H1 (cell line): ENCODE measurements around the gene AIDA. TPM values are rescaled to one million over a fixed set of nuclear protein-coding genes. Genes with fewer than 3 reads are reported as not detected.

ENCODE experiments used
- CTCF ChIA-PET: fragments of 300-600 bp; sonication (Branson Sonifier 250); formaldehyde crosslinking; loops from one replicate; lab custom pipeline; 2021; ENCODE audit not compliant: partially characterized antibody; lab: Charles Lee
- POLR2A ChIA-PET: fragments of 300-600 bp; sonication (Branson Sonifier 250); formaldehyde crosslinking; loops from one replicate; lab custom pipeline; 2021; ENCODE audit warnings: inconsistent platforms; ENCODE audit not compliant: partially characterized antibody; lab: Charles Lee
- DNase-seq, 2 experiments: peaks; one replicate each; pipeline versions ENCODE4 v3.0.0 to v3.0.0-alpha.2; 2010 to 2022; ENCODE audit warnings: low spot score in 2 of 2, low read depth in 1 of 2, mixed read lengths in 1 of 2
- FAIRE-seq: peaks from 2 replicates; lab custom pipeline; 2011; peaks lifted over from hg19 to GRCh38; lab: Jason Lieb, UNC
- H2AFZ ChIP-seq: 2 replicates; pipeline ENCODE4 v1.8.1; 2012; ENCODE audit warnings: low read length, inconsistent platforms
- H2AK5ac ChIP-seq: 2 replicates; pipeline ENCODE4 v1.6.1; 2013; ENCODE audit warnings: low read depth, low read length
- H2BK120ac ChIP-seq: replicated peaks from 2 replicates; pipeline ENCODE3; 2013; ENCODE audit warnings: low read depth, low read length, inconsistent platforms
- H2BK12ac ChIP-seq: 2 replicates; pipeline ENCODE4 v1.6.1; 2013; ENCODE audit warnings: low read depth, low read length
- H2BK15ac ChIP-seq: 2 replicates; pipeline ENCODE4 v1.6.1; 2013; ENCODE audit warnings: low read length
- H2BK20ac ChIP-seq: 2 replicates; pipeline ENCODE4 v1.6.1; 2013; ENCODE audit warnings: low read length
- H2BK5ac ChIP-seq: 2 replicates; pipeline ENCODE4 v1.6.1; 2013; ENCODE audit warnings: low read depth, low read length
- H3K14ac ChIP-seq: 2 replicates; pipeline ENCODE4 v1.6.1; 2013; ENCODE audit warnings: inconsistent platforms; ENCODE audit not compliant: insufficient read length
- H3K18ac ChIP-seq: 2 replicates; pipeline ENCODE4 v1.6.1; 2013; ENCODE audit warnings: low read length; ENCODE audit errors: extremely low read depth
- H3K23ac ChIP-seq: 2 replicates; pipeline ENCODE4 v1.6.1; 2013; ENCODE audit warnings: inconsistent platforms; ENCODE audit not compliant: insufficient read length
- H3K23me2 ChIP-seq: 2 replicates; pipeline ENCODE4 v1.6.1; 2013; ENCODE audit warnings: low read depth, low read length
- H3K27ac ChIP-seq: 2 replicates; pipeline ENCODE4 v1.6.1; 2011; ENCODE audit warnings: low read depth, low read length, inconsistent platforms
- H3K27me3 ChIP-seq, 4 experiments: replicated peaks in 1 of 4; 1 replicate in 1 of 4; 2 replicates in 3 of 4; pipeline versions ENCODE4 v1.6.1 to v1.8.1; 2011 to 2013; ENCODE audit warnings: low read length in 3 of 4, mild to moderate bottlenecking in 3 of 4, inconsistent platforms in 2 of 4, mixed read lengths in 2 of 4, moderate library complexity in 1 of 4; ENCODE audit not compliant: control insufficient read depth in 3 of 4, insufficient read depth in 3 of 4; ENCODE audit errors: extremely low read depth in 1 of 4
- H3K36me3 ChIP-seq, 4 experiments: 2 replicates each; pipeline versions ENCODE4 v1.6.1 to v1.8.1; 2011 to 2013; ENCODE audit warnings: mild to moderate bottlenecking in 4 of 4, low read length in 3 of 4, moderate library complexity in 2 of 4, control low read depth in 1 of 4, inconsistent platforms in 1 of 4; ENCODE audit not compliant: insufficient read depth in 4 of 4, control insufficient read depth in 2 of 4
- H3K4ac ChIP-seq: replicated peaks from 2 replicates; pipeline ENCODE3; 2013; ENCODE audit warnings: low read length, low read depth, mixed read lengths, inconsistent platforms; ENCODE audit not compliant: insufficient read length
- H3K4me1 ChIP-seq, 4 experiments: replicated peaks in 1 of 4; 1 replicate in 1 of 4; 2 replicates in 3 of 4; pipeline versions ENCODE4 v1.6.1 to v1.8.1; 2011 to 2013; ENCODE audit warnings: low read length in 3 of 4, inconsistent platforms in 2 of 4, mixed read lengths in 1 of 4; ENCODE audit not compliant: insufficient read depth in 4 of 4, control insufficient read depth in 3 of 4
- H3K4me2 ChIP-seq, 2 experiments: 2 replicates each; pipeline versions ENCODE4 v1.6.1 to v1.8.1; 2011 to 2013; ENCODE audit warnings: low read depth in 2 of 2, low read length in 2 of 2, control low read depth in 1 of 2, inconsistent platforms in 1 of 2, mild to moderate bottlenecking in 1 of 2; ENCODE audit not compliant: insufficient read depth in 1 of 2
- H3K4me3 ChIP-seq, 4 experiments: fragments of 200-600, 300-600 bp in 1 of 4; sonication (generic), shearing (Covaris generic), sonication (Bioruptor Twin) in 1 of 4; 2 replicates each; pipeline versions ENCODE4 v1.5.1 to v1.8.1; 2011 to 2016; ENCODE audit warnings: low read length in 4 of 4, low read depth in 3 of 4, control low read depth in 2 of 4, inconsistent platforms in 2 of 4, mild to moderate bottlenecking in 2 of 4, mixed read lengths in 1 of 4, moderate library complexity in 1 of 4; ENCODE audit not compliant: insufficient read depth in 2 of 4; ENCODE audit errors: extremely low read depth in 1 of 4
- H3K56ac ChIP-seq: replicated peaks from 2 replicates; pipeline ENCODE3; 2013; ENCODE audit warnings: low read depth, mild to moderate bottlenecking, mixed read lengths, low read length, inconsistent platforms; ENCODE audit not compliant: insufficient read length
- H3K79me1 ChIP-seq: 2 replicates; pipeline ENCODE4 v1.6.1; 2013; ENCODE audit warnings: low read depth, low read length, control low read depth
- H3K79me2 ChIP-seq, 2 experiments: 2 replicates each; pipeline versions ENCODE4 v1.6.1 to v1.8.1; 2012 to 2013; ENCODE audit warnings: low read length in 2 of 2, mild to moderate bottlenecking in 2 of 2, inconsistent platforms in 1 of 2; ENCODE audit not compliant: insufficient read depth in 2 of 2, control insufficient read depth in 1 of 2
- H3K9ac ChIP-seq, 4 experiments: replicated peaks in 1 of 4; 1 replicate in 1 of 4; 2 replicates in 3 of 4; pipeline versions ENCODE4 v1.6.1 to v1.8.1; 2011 to 2013; ENCODE audit warnings: low read depth in 3 of 4, low read length in 3 of 4, control low read depth in 2 of 4, mild to moderate bottlenecking in 2 of 4, moderate library complexity in 2 of 4, inconsistent platforms in 1 of 4; ENCODE audit errors: extremely low read depth in 1 of 4
- H3K9me3 ChIP-seq, 2 experiments: 2 replicates each; pipeline versions ENCODE4 v1.6.1 to v1.8.1; 2012 to 2013; ENCODE audit warnings: mild to moderate bottlenecking in 2 of 2, moderate library complexity in 2 of 2, control low read depth in 1 of 2, inconsistent platforms in 1 of 2, low read depth in 1 of 2, low read length in 1 of 2, mixed read lengths in 1 of 2; ENCODE audit not compliant: insufficient read depth in 2 of 2
- H4K20me1 ChIP-seq, 2 experiments: replicated peaks in 1 of 2; 2 replicates each; pipeline versions ENCODE3 to v1.8.1; 2011 to 2013; ENCODE audit warnings: inconsistent platforms in 2 of 2, low read length in 2 of 2, mild to moderate bottlenecking in 1 of 2; ENCODE audit not compliant: insufficient read depth in 2 of 2, control insufficient read depth in 1 of 2
- H4K5ac ChIP-seq: 2 replicates; pipeline ENCODE4 v1.6.1; 2013; ENCODE audit warnings: low read length, low read depth, mixed read lengths, inconsistent platforms; ENCODE audit not compliant: insufficient read length
- H4K8ac ChIP-seq: 2 replicates; pipeline ENCODE4 v1.8.0; 2013; ENCODE audit warnings: mild to moderate bottlenecking, moderate library complexity, low read length, inconsistent platforms; ENCODE audit not compliant: insufficient read depth; ENCODE audit errors: extremely low read depth
- H4K91ac ChIP-seq: replicated peaks from 2 replicates; pipeline ENCODE3; 2013; ENCODE audit warnings: low read length, mixed read lengths, inconsistent platforms; ENCODE audit not compliant: insufficient read length
- MAX ChIP-seq: IDR thresholded peaks from 2 replicates; pipeline ENCODE4 v1.6.1; 2012; ENCODE audit warnings: inconsistent platforms
- YY1 ChIP-seq: IDR thresholded peaks from 2 replicates; pipeline ENCODE4 v1.6.1; 2011; ENCODE audit warnings: low read depth, mild to moderate bottlenecking, low read length
- WGBS, 2 experiments: shearing (Covaris generic) in 1 of 2; methylation state at CpG; one replicate each; pipeline versions ENCODE4 v1.1.6 to v1.1.7; 2013 to 2015; ENCODE audit warnings: low lambda C conversion rate in 2 of 2, mixed read lengths in 2 of 2, inconsistent platforms in 1 of 2, low coverage in 1 of 2, missing lambda C conversion rate in 1 of 2; ENCODE audit not compliant: insufficient replicate concordance in 2 of 2, insufficient coverage in 1 of 2, insufficient read length in 1 of 2; ENCODE audit errors: extremely low coverage in 1 of 2, missing lambda C conversion rate in 1 of 2; 5-methylcytosine and 5-hydroxymethylcytosine counted together
- polyA plus RNA-seq, 7 experiments: library from polyadenylated mRNA; depleted of rRNA in 3 of 7; stranded (reverse) in 5 of 7; unstranded in 2 of 7; fragments of >200 nt in 5 of 7; fragments of 200-250 nt in 2 of 7; gene quantifications; 1 replicate in 5 of 7; 2 replicates in 1 of 7; 4 replicates in 1 of 7; pipeline versions ENCODE4 v1.2.1 to v1.2.3, GENCODE V29; 2011 to 2013; ENCODE audit warnings: missing spikeins in 2 of 7, mixed read lengths in 2 of 7
- total RNA-seq: library from RNA; stranded (reverse); fragmentation: NEBNext Ultra II Directional; extraction: Animal tissue kit (Norgen Biotek cat#: 25700); gene quantifications from 2 replicates; pipeline ENCODE4 v1.2.1, GENCODE V29; 2021
- TF ChIP-seq, protein P1 (sequence below): IDR thresholded peaks from 2 replicates; pipeline ENCODE4 v1.6.1; 2012; ENCODE audit warnings: low read length, inconsistent platforms

Gene AIDA
- total and polyA plus RNA-seq, 2 of the 8 experiments (the other 6 are each of a cell fraction or from before 2014, with no cell fraction given): 52.5 to 103 TPM

GRCh38 chr1:222652676-222653075 is 59.6 kb downstream of the AIDA start:
- H3K56ac ChIP-seq: no peak overlapping the region
- no peak overlapping the region for H3K14ac ChIP-seq
- H3K27me3 ChIP-seq: no peaks in the 10 kb centered on the region
- no peak overlapping the region for H3K27ac ChIP-seq
- H3K79me1 ChIP-seq: no peaks in the 10 kb centered on the region
- no peak overlapping the region for H3K4ac ChIP-seq
- H4K5ac ChIP-seq: no peak overlapping the region
- H2BK15ac ChIP-seq: no peak overlapping the region
- ChIA-PET CTCF (interaction anchor here (1.2 kb wide), 1 partner anchor 18 kb away, joined by 4 read pairs; no protein-coding TSS in a partner anchor), POLR2A (no interaction called here)
- no peaks in the 10 kb centered on the region for H3K4me1 ChIP-seq
- H2BK20ac ChIP-seq: no peak overlapping the region
- H2BK12ac ChIP-seq: no peak overlapping the region
- H4K20me1 ChIP-seq: no peaks in the 10 kb centered on the region
- H3K9me3 ChIP-seq: no peaks in the 10 kb centered on the region
- no peak overlapping the region for H3K23ac ChIP-seq
- no peak overlapping the region for H3K18ac ChIP-seq
- no peak overlapping the region for H3K4me2 ChIP-seq
- no peak for DNase-seq
- H2AK5ac ChIP-seq: no peak overlapping the region
- TF ChIP-seq, protein P1, sequence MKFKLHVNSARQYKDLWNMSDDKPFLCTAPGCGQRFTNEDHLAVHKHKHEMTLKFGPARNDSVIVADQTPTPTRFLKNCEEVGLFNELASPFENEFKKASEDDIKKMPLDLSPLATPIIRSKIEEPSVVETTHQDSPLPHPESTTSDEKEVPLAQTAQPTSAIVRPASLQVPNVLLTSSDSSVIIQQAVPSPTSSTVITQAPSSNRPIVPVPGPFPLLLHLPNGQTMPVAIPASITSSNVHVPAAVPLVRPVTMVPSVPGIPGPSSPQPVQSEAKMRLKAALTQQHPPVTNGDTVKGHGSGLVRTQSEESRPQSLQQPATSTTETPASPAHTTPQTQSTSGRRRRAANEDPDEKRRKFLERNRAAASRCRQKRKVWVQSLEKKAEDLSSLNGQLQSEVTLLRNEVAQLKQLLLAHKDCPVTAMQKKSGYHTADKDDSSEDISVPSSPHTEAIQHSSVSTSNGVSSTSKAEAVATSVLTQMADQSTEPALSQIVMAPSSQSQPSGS: no peak
- TF ChIP-seq MAX (no peak), YY1 (no peak)
- TF ChIP-seq, all 59 proteins: peak for 0
- no peak overlapping the region for H3K9ac ChIP-seq
- no peak overlapping the region for H4K91ac ChIP-seq
- H2BK120ac ChIP-seq: no peak overlapping the region
- no peak overlapping the region for H4K8ac ChIP-seq
- no peaks in the 10 kb centered on the region; the same call in 1 of the 2 replicates for H3K23me2 ChIP-seq
- H3K79me2 ChIP-seq: no peaks in the 10 kb centered on the region
- no peak overlapping the region for H3K4me3 ChIP-seq
- H2AFZ ChIP-seq: no peak overlapping the region
- FAIRE-seq: no peak
- H3K36me3 ChIP-seq: peaks cover 10 to 72% (median 54%) of the 10 kb centered on the region in 4 experiments
- H2BK5ac ChIP-seq: no peak overlapping the region
- 87% methylated on average over 1 of the region's 1 CpG; no CpG with 5 or more reads in 1 of the 2 experiments for WGBS, 2 experiments
